ENCODE results near the gene MYH14. TPM values are rescaled to one million over a fixed set of nuclear protein-coding genes. Genes with fewer than 3 reads are reported as not detected.

MYH14 gene
- total RNA-seq, 6 donors from 2014 or later, result 145 to 351 (median 208) TPM

DNA sequence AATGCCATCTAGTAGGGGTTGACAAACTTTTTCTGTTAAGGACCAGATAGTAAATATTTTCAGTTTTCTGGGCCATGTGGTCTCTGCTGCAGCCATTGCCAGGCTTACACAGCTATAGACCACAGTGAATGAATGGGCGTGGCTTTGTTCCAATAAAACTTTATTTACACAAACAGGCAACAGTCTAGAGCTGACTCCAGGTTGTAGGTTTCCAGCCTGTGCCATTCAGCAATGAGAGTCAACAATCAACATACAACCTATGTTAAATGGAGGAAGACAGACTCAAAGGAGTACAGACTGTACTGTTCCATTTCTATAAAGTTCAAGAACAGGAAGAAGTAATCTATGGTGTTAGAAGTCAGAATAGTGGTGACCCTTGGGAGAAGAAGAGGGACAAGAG is 25.1 kb upstream of the MYH14 start:
- Histone ChIP-seq H3K27me3 (no peaks in the 10 kb centered on the region), H3K4me3 (no peak overlapping the region), H3K36me3 (no peaks in the 10 kb centered on the region), H3K27ac (no peak overlapping the region), H3K4me1 (no peaks in the 10 kb centered on the region), H3K9me3 (no peaks in the 10 kb centered on the region)
- TF ChIP-seq POLR2AphosphoS5 (IDR thresholded peaks at IDR 0.05), result no peak
- no peak for TF ChIP-seq EP300 (IDR thresholded peaks at IDR 0.05)
- no peak for TF ChIP-seq POLR2A (IDR thresholded peaks at IDR 0.05)
- TF ChIP-seq, protein P1, sequence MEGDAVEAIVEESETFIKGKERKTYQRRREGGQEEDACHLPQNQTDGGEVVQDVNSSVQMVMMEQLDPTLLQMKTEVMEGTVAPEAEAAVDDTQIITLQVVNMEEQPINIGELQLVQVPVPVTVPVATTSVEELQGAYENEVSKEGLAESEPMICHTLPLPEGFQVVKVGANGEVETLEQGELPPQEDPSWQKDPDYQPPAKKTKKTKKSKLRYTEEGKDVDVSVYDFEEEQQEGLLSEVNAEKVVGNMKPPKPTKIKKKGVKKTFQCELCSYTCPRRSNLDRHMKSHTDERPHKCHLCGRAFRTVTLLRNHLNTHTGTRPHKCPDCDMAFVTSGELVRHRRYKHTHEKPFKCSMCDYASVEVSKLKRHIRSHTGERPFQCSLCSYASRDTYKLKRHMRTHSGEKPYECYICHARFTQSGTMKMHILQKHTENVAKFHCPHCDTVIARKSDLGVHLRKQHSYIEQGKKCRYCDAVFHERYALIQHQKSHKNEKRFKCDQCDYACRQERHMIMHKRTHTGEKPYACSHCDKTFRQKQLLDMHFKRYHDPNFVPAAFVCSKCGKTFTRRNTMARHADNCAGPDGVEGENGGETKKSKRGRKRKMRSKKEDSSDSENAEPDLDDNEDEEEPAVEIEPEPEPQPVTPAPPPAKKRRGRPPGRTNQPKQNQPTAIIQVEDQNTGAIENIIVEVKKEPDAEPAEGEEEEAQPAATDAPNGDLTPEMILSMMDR (IDR thresholded peaks at IDR 0.05), result no peak
- WGBS, 2 donors, result 72 to 84% methylated on average over 1 of the region's 1 CpG
- ATAC-seq (ENCODE audit: low FRiP score in 2 of 2) (no peak), DNase-seq (no peak)

DNA sequence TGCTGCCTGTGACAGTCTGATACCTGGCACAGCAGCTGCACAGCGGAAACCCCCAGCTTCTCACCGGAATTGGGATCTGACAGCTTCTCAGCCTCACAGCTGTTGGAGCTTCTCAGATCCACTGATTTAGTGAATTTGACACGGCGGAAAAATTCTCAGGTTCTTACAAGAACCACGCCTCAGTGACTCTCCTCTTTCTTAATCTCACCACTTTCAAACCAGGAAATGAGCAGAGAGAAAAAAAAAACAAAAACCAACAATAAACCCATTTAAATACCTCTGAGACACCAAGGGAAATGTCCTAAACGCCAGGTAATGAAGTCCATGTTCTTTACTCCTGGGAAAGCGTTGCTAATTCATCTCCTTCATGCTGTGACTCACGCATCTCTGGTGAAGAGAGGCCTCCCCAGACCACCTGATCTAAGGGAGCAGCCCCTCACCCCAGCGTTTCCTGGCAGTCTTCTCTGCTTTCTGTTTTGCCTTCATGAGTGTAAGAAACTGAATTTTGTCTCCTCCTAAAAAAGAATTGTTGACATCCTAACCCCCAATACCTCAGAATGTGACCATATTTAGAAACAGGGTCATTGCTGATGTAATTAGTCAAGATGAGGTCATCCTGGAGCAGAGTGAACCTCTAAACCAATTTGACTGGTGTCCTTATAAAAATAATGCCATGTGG is 24.4 kb upstream of the MYH14 start:
- ATAC-seq (ENCODE audit: low FRiP score in 2 of 2) (no peak), DNase-seq (no peak)
- Histone ChIP-seq H3K36me3 (no peaks in the 10 kb centered on the region), H3K4me1 (no peaks in the 10 kb centered on the region), H3K27ac (no peak overlapping the region), H3K27me3 (no peaks in the 10 kb centered on the region), H3K9me3 (no peaks in the 10 kb centered on the region), H3K4me3 (no peak overlapping the region)
- TF ChIP-seq, protein P1 (IDR thresholded peaks at IDR 0.05), result no peak
- TF ChIP-seq POLR2A (IDR thresholded peaks at IDR 0.05) (no peak), POLR2AphosphoS5 (IDR thresholded peaks at IDR 0.05) (no peak), EP300 (IDR thresholded peaks at IDR 0.05) (no peak)
- WGBS, 2 donors, result 59 to 73% methylated on average over 9 of the region's 9 CpGs

DNA sequence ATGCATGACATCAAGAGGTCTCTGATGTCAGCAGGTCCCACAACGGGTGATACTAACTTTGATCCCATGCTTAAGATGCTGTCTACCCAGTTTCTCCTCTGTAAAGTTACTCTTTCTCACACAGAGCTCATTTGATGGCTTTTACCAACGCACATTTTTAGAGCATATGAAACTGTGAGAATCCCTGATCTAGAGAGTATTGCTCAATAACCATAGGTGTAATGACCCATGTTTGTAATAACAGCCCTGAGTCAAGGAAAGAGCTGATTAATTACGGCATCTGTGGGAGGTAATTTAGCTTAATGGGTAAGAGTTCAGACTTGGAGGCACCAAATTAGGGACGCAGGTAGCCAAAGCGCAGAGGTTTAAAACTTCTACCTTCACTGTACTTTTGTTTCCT is 22.3 kb upstream of the MYH14 start:
- no peak for ATAC-seq (ENCODE audit: low FRiP score in 2 of 2)
- TF ChIP-seq POLR2A (IDR thresholded peaks at IDR 0.05) (no peak), EP300 (IDR thresholded peaks at IDR 0.05) (no peak), POLR2AphosphoS5 (IDR thresholded peaks at IDR 0.05) (no peak)
- TF ChIP-seq, protein P1 (IDR thresholded peaks at IDR 0.05), result no peak
- DNase-seq, result no peak
- Histone ChIP-seq H3K9me3 (no peaks in the 10 kb centered on the region), H3K4me3 (no peak overlapping the region), H3K27ac (no peak overlapping the region), H3K4me1 (no peaks in the 10 kb centered on the region), H3K36me3 (no peaks in the 10 kb centered on the region), H3K27me3 (no peaks in the 10 kb centered on the region)
- 75 to 79% methylated on average over 5 of the region's 5 CpGs for WGBS, 2 donors

DNA sequence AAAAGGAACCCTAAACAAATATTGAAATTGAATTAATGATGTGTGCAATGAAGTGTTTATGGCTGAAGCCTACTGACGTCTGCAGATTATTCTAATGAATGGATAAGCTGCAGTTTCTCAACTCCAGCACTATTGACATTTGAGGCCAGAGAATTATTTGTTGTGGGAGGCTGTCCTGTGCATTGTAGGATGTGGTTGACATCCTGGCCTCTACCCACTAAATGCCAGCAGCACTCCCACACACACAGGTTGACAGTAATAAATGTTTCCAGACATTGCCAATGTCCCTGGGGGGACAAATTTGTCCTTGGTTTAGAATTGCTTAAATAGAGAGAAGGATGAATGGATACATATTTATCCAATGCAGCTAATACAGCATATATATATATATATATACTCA is 19.2 kb upstream of the MYH14 start:
- H3K4me3 ChIP-seq, result no peak overlapping the region
- DNase-seq, result no peak
- H3K4me1 ChIP-seq, result no peaks in the 10 kb centered on the region
- TF ChIP-seq EP300 (IDR thresholded peaks at IDR 0.05) (no peak), POLR2A (IDR thresholded peaks at IDR 0.05) (no peak), POLR2AphosphoS5 (IDR thresholded peaks at IDR 0.05) (no peak)
- TF ChIP-seq, protein P1 (IDR thresholded peaks at IDR 0.05), result no peak
- 22 to 32% methylated on average over 1 of the region's 1 CpG for WGBS, 2 donors
- no peak overlapping the region for H3K27ac ChIP-seq
- no peak for ATAC-seq (ENCODE audit: low FRiP score in 2 of 2)
- no peaks in the 10 kb centered on the region for H3K27me3 ChIP-seq
- no peaks in the 10 kb centered on the region for H3K9me3 ChIP-seq
- H3K36me3 ChIP-seq, result no peaks in the 10 kb centered on the region

DNA sequence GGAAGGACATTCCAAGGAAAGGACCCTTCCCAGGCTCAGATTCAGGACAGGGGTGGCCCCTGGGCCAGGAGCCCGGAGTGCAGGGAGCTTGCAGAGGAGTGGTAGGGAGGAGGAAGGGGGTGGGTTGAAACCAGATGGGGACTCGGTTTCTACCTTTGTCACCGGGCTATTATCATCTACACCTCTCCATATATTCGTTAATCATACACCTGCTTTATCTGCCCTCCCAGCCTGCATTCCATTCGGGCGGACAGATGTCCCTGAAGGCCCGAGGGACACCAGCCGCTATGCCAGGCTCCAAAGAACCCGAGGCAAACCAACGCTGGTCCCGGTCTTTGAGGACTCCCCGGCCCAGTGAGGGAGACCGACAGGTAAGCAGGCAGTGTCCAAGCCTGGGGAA is 15.5 kb upstream of the MYH14 start:
- 70 to 81% methylated on average over 13 of the region's 13 CpGs for WGBS, 2 donors
- no peak overlapping the region for H3K4me3 ChIP-seq
- no peaks in the 10 kb centered on the region for H3K27me3 ChIP-seq
- TF ChIP-seq, protein P1 (IDR thresholded peaks at IDR 0.05), result no peak
- TF ChIP-seq POLR2AphosphoS5 (IDR thresholded peaks at IDR 0.05) (no peak), POLR2A (IDR thresholded peaks at IDR 0.05) (no peak), EP300 (IDR thresholded peaks at IDR 0.05) (no peak)
- no peaks in the 10 kb centered on the region for H3K9me3 ChIP-seq
- H3K4me1 ChIP-seq, result no peaks in the 10 kb centered on the region
- ATAC-seq (ENCODE audit: low FRiP score in 2 of 2), result peak in 1 of 2 donors; percentile 51
- no peak overlapping the region for H3K27ac ChIP-seq
- no peak for DNase-seq
- H3K36me3 ChIP-seq, result no peaks in the 10 kb centered on the region
